Heart right ventricle (tissue), 16 donors: Measurements from ENCODE around the gene CCDC112. TPM values are rescaled to one million over a fixed set of nuclear protein-coding genes. Genes with fewer than 3 reads are reported as not detected.

Experiments used
- ATAC-seq, 8 donors: fragments of 200-7000 bp; cut with Tn5 transposase; one replicate each; pipeline ENCODE4 v1.9.1; 2020; ENCODE audit warnings: mild to moderate bottlenecking in 8 of 8, moderate library complexity in 8 of 8, moderate number of reproducible peaks in 1 of 8
- DNase-seq, 2 donors: peaks; one replicate each; pipeline ENCODE4 v3.0.0-alpha.2; 2020
- H3K27ac ChIP-seq, 10 donors: fragments of 200-600 bp; sonication (generic) in 2 of 10; one replicate each; pipeline versions ENCODE4 v1.5.0 to v1.8.0; 2020 to 2022; ENCODE audit warnings: mild to moderate bottlenecking in 3 of 10
- H3K27me3 ChIP-seq, 7 donors: fragments of 200-600 bp; one replicate each; pipeline ENCODE4 v1.8.0; 2021 to 2022; ENCODE audit warnings: mild to moderate bottlenecking in 2 of 7
- H3K36me3 ChIP-seq, 9 donors: fragments of 200-600 bp; sonication (generic) in 1 of 9; one replicate each; pipeline versions ENCODE4 v1.5.0 to v1.8.0; 2020 to 2022; ENCODE audit warnings: mild to moderate bottlenecking in 2 of 9
- H3K4me1 ChIP-seq, 9 donors: fragments of 200-600 bp; sonication (generic) in 1 of 9; one replicate each; pipeline versions ENCODE4 v1.5.0 to v1.8.0; 2020 to 2022; ENCODE audit warnings: mild to moderate bottlenecking in 4 of 9
- H3K4me3 ChIP-seq, 10 donors: fragments of 200-600 bp; sonication (generic) in 2 of 10; one replicate each; pipeline versions ENCODE4 v1.5.0 to v1.8.0; 2020 to 2022; ENCODE audit warnings: mild to moderate bottlenecking in 7 of 10, moderate library complexity in 2 of 10
- H3K9me3 ChIP-seq, 11 donors: fragments of 200-600 bp in 10 of 11; sonication (generic) in 2 of 11; one replicate each; pipeline versions ENCODE4 v1.5.0 to v1.8.0; 2013 to 2022; ENCODE audit warnings: mild to moderate bottlenecking in 2 of 11, control low read depth in 1 of 11, moderate library complexity in 1 of 11
- CTCF ChIP-seq, 9 donors: fragments of 200-600 bp; sonication (generic) in 2 of 9; IDR thresholded peaks; one replicate each; pipeline versions ENCODE4 v1.5.0 to v1.8.0; 2021 to 2022; ENCODE audit warnings: antibody characterized with exemption in 9 of 9, mild to moderate bottlenecking in 5 of 9, moderate library complexity in 1 of 9
- WGBS, 2 donors: extraction: QIAGEN DNeasy Blood & Tissue Kit; methylation state at CpG; one replicate each; pipeline ENCODE4 v1.1.7; 2013; ENCODE audit warnings: inconsistent platforms in 1 of 2; 5-methylcytosine and 5-hydroxymethylcytosine counted together
- intact Hi-C, 10 donors: fragments of 100-400 bp; cut with DNase I; formaldehyde crosslinking; loops; one replicate each; pipeline versions ENCODE4 v1.11.1 to v1.14.2; 2022
- polyA plus RNA-seq, 2 donors: library from polyadenylated mRNA; stranded (reverse); fragments of 200-250 nt; gene quantifications; one replicate each; pipeline ENCODE4 v1.2.3, GENCODE V29; 2013
- total RNA-seq, 10 donors: library from RNA; stranded (reverse); fragmentation: NEBNext Ultra II Directional in 3 of 10; extraction: Animal tissue kit (Norgen Biotek cat#: 25700) in 3 of 10; gene quantifications; one replicate each; pipeline versions ENCODE4 v1.2.1 to v1.2.4, GENCODE V29; 2021 to 2023
- donor health status: Arrhythmogenic right ventricular cardiomyopathy.
- donor health status: ischemic (EF 13 %, LVEDD 7.1; RV severe dilation, severe dysfunction).
- donor health status: healthy with polysubstance abuse.
- donor health status: DM: no; HTN: yes; CAD: no.
- donor health status: DM: no; HTN: no; CAD: no.
- donor health status: ischemic (EF 25% LVEDD 6.9; RV normal size, moderate dysfunction).
- donor health status: ischemic (EF 25% LVEDD 5.7; RV mildly dilated, moderate dysfunction).
- donor health status: healthy.
- donor health status: DM: yes; HTN: yes; CAD: no.
- donor health status: Ischemic cardiomyopathy.
- donor health status: ischemic (EF 35%, LVEDD 5.7; RV mildly dilated, moderate dysfunction).
- donor health status: nonischemic (EF 11% LVEDD 7.7; RV severe dilation, severe dysfunction).
- donor health status: DM: yes; HTN: yes; CAD: no.
- donor health status: PGD.
- donor health status: ischemic (EF 29% LVEDD 5.4; RV normal size, mild dysfunction).
- donor health status: nonischemic (EF 23%, LVEDD 6.1; RV moderate dilation, normal function).

CCDC112 gene
- total and polyA plus RNA-seq, 12 donors, result 3.0 to 10.8 (median 4.8) TPM

GRCh38 chr5:115265220-115265619 is 31.2 kb downstream of the CCDC112 start:
- Histone ChIP-seq H3K36me3 (peaks cover 0 to 36% (median 0%) of the 10 kb centered on the region in 9 donors), H3K9me3 (no peaks in the 10 kb centered on the region), H3K4me1 (peaks cover 0 to 26% (median 17%) of the 10 kb centered on the region in 9 donors), H3K27ac (no peak overlapping the region), H3K4me3 (no peak overlapping the region), H3K27me3 (no peaks in the 10 kb centered on the region)
- WGBS, 2 donors, result 96 to 97% methylated on average over 13 of the region's 13 CpGs
- intact Hi-C loops, result no loop called here
- TF ChIP-seq CTCF (IDR thresholded peaks at IDR 0.05), result no peak
- ATAC-seq (no peak), DNase-seq (no peak)

GRCh38 chr5:115264786-115265185 is 31.7 kb downstream of the CCDC112 start:
- no peak overlapping the region for H3K4me3 ChIP-seq
- peaks cover 0 to 33% (median 0%) of the 10 kb centered on the region in 9 donors for H3K36me3 ChIP-seq
- no peak for ATAC-seq
- no peaks in the 10 kb centered on the region for H3K27me3 ChIP-seq
- H3K9me3 ChIP-seq, result no peaks in the 10 kb centered on the region
- TF ChIP-seq CTCF (IDR thresholded peaks at IDR 0.05), result no peak
- no peak overlapping the region for H3K27ac ChIP-seq
- intact Hi-C loops, result no loop called here
- no peak for DNase-seq
- H3K4me1 ChIP-seq, result peaks cover 0 to 30% (median 18%) of the 10 kb centered on the region in 9 donors
- WGBS, 2 donors, result 98% methylated on average over 13 of the region's 13 CpGs

GRCh38 chr5:115263078-115263380 is 33.4 kb downstream of the CCDC112 start:
- no peak for TF ChIP-seq CTCF (IDR thresholded peaks at IDR 0.05)
- intact Hi-C loops, result no loop called here
- no peaks in the 10 kb centered on the region for H3K27me3 ChIP-seq
- 36 to 41% methylated on average over 7 of the region's 7 CpGs for WGBS, 2 donors
- no peaks in the 10 kb centered on the region for H3K9me3 ChIP-seq
- DNase-seq, result no peak
- peak in 1 of 8 donors; percentile 34 for ATAC-seq
- peaks cover 0 to 25% (median 0%) of the 10 kb centered on the region in 9 donors for H3K36me3 ChIP-seq
- peak overlapping the region; percentile 25 to 93 (median 83) for H3K27ac ChIP-seq
- peak overlapping the region; percentile 67 to 98 (median 90) for H3K4me3 ChIP-seq
- H3K4me1 ChIP-seq, result peaks cover 0 to 44% (median 25%) of the 10 kb centered on the region in 9 donors

- ATAC-seq (peak; percentile 95 to 99 (median 98)), DNase-seq (peak; percentile 74 to 80)
- 1% methylated on average over 50 of the region's 50 CpGs for WGBS, 2 donors
- Histone ChIP-seq H3K27me3 (no peaks in the 10 kb centered on the region), H3K4me3 (peak within 1 kb of the TSS; percentile 67 to 98 (median 90)), H3K36me3 (peaks cover 0 to 20% (median 0%) of the 10 kb centered on the region in 9 donors), H3K4me1 (peaks cover 0 to 45% (median 25%) of the 10 kb centered on the region in 9 donors), H3K9me3 (no peaks in the 10 kb centered on the region), H3K27ac (peak within 1 kb of the TSS; percentile 25 to 93 (median 83))
- no peak for TF ChIP-seq CTCF (IDR thresholded peaks at IDR 0.05)
- intact Hi-C loops, result no loop called here
Measured at GRCh38 chr5:115262321-115263077, 34.0 kb downstream of the CCDC112 start, which contains the start of gene PGGT1B. Gene PGGT1B, minus strand, starts transcription at chr5:115262877. Its CDS starts 26 bp downstream, at chr5:115262851.
